ENCODE data around the gene ARHGEF7.

DNA sequence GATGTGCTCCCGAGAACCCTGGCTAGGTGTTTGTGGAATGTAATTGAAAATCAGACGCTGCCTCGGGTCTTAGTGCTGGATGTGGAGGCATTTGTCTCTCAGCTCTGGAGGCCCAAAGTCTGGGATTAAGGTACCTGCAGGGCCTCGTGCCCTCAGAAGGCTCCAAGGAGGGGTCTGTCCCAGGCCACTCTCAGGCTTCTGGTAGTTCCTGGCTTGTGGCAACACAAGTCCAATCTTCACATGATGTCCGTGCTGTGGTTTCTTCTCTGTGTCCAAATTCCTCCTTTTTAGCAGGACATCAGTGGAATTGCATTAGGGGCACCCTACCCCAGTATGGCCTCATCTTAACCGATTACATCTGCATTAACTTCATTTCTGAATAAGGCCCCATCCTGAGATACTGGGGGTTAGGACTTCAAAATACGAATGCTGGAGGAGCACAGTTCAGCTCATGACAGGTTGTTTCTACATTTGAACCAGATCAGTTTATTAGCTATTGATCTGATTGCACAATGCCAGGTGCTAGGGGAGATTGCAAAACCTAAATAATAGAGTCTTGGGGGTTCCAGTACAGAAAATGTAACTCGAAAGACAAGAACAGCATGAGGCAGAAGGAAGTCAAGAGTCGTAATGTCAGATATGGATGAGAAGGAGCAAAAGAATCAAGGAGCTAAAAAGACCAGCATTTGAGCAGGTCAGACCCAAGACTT is 3.9 kb downstream of the ARHGEF7 start:
- TF ChIP-seq POLR2A (IDR thresholded peaks at IDR 0.05) (no peak), CTCF (IDR thresholded peaks at IDR 0.05) (no peak), POLR2AphosphoS5 (IDR thresholded peaks at IDR 0.05) (no peak)
